Natural killer cell treated with Interleukin-12 subunit alpha and Interleukin-12 subunit beta and Interleukin-15 and Interleukin-18, amount 100 ng/mL, for 72 hours (primary cell): Measurements from ENCODE around the gene DPH1. TPM values are rescaled to one million over a fixed set of nuclear protein-coding genes. Genes with fewer than 3 reads are reported as not detected.

Experiments used
- ATAC-seq, 2 donors: fragments of 150-1000 bp; cut with Tn5 transposase in 1 of 2; sonication (Bioruptor Pico), chemical (Tn5 transposase) in 1 of 2; 2 replicates each; pipeline ENCODE4 v1.10.0; 2021
- DNase-seq: peaks from one replicate; pipeline ENCODE4 v3.0.0; 2022; ENCODE audit warnings: low spot score
- H3K27ac Mint-ChIP-seq, 2 donors: 1 replicate in 1 of 2; 2 replicates in 1 of 2; pipeline ENCODE4 v1.8.0; 2022; ENCODE audit warnings: mixed read lengths in 2 of 2, mild to moderate bottlenecking in 1 of 2, moderate library complexity in 1 of 2
- H3K27me3 Mint-ChIP-seq, 2 donors: 1 replicate in 1 of 2; 2 replicates in 1 of 2; pipeline ENCODE4 v1.8.0; 2022; ENCODE audit warnings: mixed read lengths in 2 of 2
- H3K36me3 Mint-ChIP-seq: one replicate; pipeline ENCODE4 v1.8.0; 2022; ENCODE audit warnings: mixed read lengths
- H3K4me1 Mint-ChIP-seq, 2 donors: 1 replicate in 1 of 2; 2 replicates in 1 of 2; pipeline ENCODE4 v1.8.0; 2022; ENCODE audit warnings: low read depth in 2 of 2, mixed read lengths in 2 of 2, mild to moderate bottlenecking in 1 of 2
- H3K4me3 Mint-ChIP-seq: one replicate; pipeline ENCODE4 v1.8.0; 2022; ENCODE audit warnings: mixed read lengths
- H3K9me3 Mint-ChIP-seq: 2 replicates; pipeline ENCODE4 v1.8.0; 2022; ENCODE audit warnings: mixed read lengths
- total RNA-seq, 2 donors: library from RNA; stranded (reverse); gene quantifications; one replicate each; pipeline ENCODE4 v1.2.3, GENCODE V29; 2022

Gene DPH1
- total RNA-seq, 2 donors from 2014 or later, result 32.5 to 34.7 TPM

DNA sequence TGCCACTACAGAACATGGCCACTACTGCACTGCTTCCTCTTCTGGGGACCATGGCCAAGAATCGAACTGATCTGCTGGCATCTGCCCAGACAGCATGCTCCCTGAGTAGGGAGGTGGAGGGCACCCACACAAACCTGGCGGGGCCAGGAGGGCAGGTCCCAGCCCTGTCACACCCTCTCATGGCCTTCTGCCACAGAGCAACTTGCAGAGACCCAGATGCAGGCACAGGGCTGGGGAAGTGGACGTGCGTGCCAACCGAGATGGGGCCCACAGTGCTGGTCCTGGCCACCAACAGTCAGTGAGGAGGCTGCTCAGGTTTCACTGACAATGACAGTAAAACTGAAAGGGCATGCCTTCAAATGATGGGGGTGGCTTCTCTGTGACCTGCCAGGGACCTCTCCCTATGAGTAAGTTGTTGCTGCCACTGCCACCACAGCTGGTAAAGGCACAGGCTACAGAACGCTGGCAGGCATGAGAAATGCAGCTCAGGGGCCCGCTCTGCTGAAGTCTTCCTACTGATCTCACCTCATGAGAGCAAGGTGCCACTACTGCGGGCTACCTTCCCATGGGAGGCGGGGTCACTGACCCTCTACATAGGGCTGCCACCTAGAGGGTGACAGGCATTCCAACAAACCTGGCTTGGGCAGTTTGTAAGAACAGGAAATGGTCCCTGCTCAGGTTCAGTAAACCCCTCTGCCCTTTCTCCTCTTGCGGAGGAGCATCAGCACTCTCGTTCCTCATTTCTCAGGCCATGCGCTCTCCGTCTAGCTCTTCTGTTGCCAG, 40.5 kb downstream of the DPH1 start:
- Mint-ChIP-seq H3K27ac (peak overlapping the region in 1 of 2 donors; percentile 88), H3K27me3 (no peaks in the 10 kb centered on the region), H3K4me3 (peak overlapping the region; percentile 83), H3K9me3 (no peaks in the 10 kb centered on the region), H3K4me1 (peaks cover 24 to 55% of the 10 kb centered on the region in 2 donors), H3K36me3 (peaks cover 6% of the 10 kb centered on the region)
- ATAC-seq, result peak; percentile 84 to 92
- no peak for DNase-seq

DNA sequence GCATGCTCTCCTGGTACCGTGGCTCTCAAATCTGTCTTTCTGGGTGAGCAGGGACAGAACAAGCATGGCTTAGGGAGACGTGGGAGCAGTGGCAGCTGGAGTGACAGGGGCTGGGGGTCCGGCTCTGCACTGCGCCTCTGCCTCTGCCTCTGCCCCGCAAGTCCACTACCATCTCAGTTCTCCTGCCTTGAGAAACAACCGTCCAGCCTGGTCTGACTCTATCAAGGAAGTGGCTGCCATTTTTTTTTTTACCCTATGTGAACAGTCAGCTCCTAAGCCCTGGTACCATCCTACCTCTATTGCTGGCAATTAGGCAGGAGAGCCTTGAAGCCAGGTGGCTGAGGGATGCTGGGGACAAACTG, 41.1 kb downstream of the DPH1 start:
- H3K4me1 Mint-ChIP-seq, result peaks cover 27 to 57% of the 10 kb centered on the region in 2 donors
- H3K27me3 Mint-ChIP-seq, result no peaks in the 10 kb centered on the region
- peak overlapping the region; percentile 83 for H3K4me3 Mint-ChIP-seq
- DNase-seq, result no peak
- H3K9me3 Mint-ChIP-seq, result no peaks in the 10 kb centered on the region
- peaks cover 6% of the 10 kb centered on the region for H3K36me3 Mint-ChIP-seq
- peak overlapping the region in 1 of 2 donors; percentile 88 for H3K27ac Mint-ChIP-seq
- no peak for ATAC-seq

DNA sequence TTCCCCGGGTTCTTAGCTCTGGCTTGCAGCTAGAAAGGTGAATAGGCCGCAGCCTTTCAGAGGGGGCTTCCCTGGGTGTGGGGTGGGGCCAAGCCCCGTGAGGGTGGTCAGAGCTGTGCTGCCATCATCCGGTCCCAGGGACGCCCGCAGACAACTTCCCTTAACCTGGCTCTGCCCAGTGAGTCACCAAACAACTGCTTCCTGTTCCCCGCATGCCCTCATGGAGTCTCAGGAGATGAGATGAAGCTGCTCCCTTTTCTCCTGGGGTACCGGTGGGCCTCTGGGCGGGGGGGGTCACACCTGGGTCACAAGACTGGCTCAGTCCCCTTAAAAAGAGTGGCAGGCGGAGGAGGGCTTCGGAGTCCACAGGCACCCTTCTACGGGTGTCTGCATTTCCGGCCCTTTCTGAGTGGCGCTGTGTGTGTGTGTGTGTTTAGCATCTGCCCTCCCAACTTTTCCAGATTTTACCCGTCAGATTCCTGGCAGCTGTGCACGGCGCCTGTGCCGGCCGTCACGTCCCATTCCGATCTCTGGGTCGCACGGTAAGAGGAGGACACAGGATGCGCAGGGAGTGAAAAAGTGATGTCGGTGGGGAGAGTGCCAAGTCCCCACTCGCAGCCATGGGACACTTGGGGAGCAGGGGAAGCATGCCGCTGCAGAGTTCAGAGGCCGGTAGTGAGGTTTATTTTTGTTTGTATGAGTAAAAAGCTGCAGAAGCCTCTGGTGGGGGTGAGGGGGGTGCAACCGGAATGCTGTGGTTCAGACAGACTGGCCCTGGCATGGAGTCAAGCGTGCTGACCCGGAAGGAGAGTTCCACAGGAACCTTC, 41.7 kb downstream of the DPH1 start:
- Mint-ChIP-seq H3K4me1 (peaks cover 29 to 62% of the 10 kb centered on the region in 2 donors), H3K36me3 (peaks cover 6% of the 10 kb centered on the region), H3K9me3 (no peaks in the 10 kb centered on the region), H3K4me3 (peak overlapping the region; percentile 83), H3K27me3 (no peaks in the 10 kb centered on the region), H3K27ac (peak overlapping the region in 1 of 2 donors; percentile 88)
- DNase-seq (no peak), ATAC-seq (no peak)

DNA sequence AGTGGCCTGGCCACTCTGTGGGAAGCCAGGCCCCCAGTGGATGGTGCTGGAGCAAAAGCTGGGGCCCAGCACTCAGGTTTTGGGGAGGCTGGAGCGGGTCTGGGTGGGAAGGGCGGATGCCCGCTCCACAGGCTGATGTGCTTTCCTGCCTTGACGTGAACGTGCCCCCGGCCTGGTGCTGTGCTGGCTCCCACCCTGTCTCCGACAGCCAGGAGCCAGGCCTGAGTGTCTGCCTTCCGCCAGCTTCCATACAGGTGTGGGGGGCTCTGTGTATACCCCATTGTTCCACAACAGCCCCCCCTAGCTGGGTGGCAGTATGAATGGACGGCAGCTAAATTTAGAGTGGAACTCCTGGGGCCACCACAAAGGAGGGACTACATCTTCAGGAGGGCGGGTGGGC, 45.0 kb downstream of the DPH1 start:
- Mint-ChIP-seq H3K9me3 (no peaks in the 10 kb centered on the region), H3K27ac (no peak overlapping the region), H3K4me3 (no peak overlapping the region), H3K4me1 (peaks cover 32 to 34% of the 10 kb centered on the region in 2 donors), H3K27me3 (no peaks in the 10 kb centered on the region), H3K36me3 (peaks cover 11% of the 10 kb centered on the region)
- DNase-seq (no peak), ATAC-seq (no peak)

DNA sequence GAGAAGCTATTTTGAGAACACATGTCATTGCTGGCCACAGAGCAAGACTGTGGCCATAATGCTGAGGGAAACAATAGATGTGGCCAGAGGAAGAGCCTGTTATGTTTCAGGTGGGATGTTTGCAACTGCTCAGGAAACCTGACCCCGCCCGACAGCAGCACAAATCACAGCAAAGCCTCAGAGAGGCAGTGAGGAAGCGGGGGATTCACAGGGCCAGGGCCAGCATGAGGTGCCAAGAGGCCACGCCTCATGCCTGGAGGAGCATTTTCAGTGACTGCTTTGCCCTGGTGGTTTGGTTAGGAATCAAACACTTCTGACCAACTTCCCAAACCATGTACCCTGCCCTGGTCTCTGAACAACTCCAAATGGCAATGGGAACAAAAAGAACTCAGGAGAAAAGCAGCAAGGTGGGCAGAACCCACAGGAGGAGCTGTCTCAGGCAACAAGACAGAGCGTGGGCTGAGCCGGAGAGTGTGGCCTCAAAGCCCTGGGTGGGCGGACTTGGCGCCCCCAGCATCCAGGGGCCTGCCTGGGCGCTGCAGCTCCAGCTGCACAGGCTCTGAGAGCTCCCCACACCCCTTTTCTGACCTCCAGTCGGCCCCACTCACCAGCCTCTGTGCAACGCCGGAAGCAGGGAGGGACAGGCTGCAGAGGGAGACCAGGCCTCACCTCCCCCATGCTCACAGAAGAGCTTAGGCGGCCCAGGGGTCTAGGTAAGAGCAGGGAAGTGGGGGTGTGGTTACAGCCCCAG, 45.6 kb downstream of the DPH1 start:
- H3K4me1 Mint-ChIP-seq, result peaks cover 29 to 30% of the 10 kb centered on the region in 2 donors
- H3K27me3 Mint-ChIP-seq, result no peaks in the 10 kb centered on the region
- DNase-seq (no peak), ATAC-seq (peak; percentile 26 to 70)
- H3K9me3 Mint-ChIP-seq, result no peaks in the 10 kb centered on the region
- H3K4me3 Mint-ChIP-seq, result no peak overlapping the region
- peaks cover 11% of the 10 kb centered on the region for H3K36me3 Mint-ChIP-seq
- peak overlapping the region in 1 of 2 donors; percentile 39 for H3K27ac Mint-ChIP-seq

DNA sequence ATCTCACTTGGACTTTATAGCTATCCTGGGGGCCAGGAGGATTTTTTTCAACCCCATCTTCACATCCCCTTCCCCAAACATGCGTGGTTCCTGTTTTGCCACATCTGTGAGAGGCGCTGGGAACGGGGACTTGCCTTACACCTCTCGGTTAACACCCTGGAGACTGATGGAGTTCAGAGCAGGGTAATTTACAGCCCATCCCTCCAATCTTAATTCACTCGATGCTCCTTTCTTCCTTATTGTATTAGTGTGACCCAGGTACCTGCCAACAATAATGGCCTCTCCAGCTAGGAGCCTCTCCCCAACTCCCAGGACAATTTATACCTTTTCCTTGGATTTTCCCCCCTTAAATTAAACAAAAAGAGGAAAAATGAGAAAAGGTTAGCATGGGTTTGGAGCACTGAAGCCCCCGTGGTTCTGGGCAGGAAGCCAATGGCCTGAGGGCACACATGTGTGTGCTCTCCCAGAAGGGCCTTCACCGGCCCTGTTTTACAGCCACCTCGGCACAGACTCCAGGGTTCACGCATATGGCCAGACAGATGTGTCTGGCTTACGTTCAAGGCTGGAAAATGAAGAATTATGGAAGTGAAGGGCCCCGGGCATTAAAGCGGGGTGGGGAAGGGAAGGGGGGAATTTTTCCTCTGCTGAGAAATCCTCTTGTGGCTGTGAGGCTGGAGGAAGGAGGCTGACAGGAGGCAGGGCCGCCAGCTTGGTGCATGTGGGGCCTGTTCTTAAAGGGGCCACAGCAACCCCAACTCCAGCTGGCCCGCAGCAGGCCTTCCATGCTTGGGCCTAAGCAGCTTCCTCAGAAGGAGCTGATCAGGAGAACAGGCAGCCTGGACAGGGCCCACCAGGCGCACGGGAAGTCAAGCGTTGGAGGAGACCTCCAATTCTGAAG, 46.4 kb downstream of the DPH1 start:
- DNase-seq, result no peak
- H3K4me1 Mint-ChIP-seq, result peaks cover 23 to 24% of the 10 kb centered on the region in 2 donors
- H3K4me3 Mint-ChIP-seq, result no peak overlapping the region
- no peaks in the 10 kb centered on the region for H3K27me3 Mint-ChIP-seq
- H3K27ac Mint-ChIP-seq, result peak overlapping the region in 1 of 2 donors; percentile 39
- peaks cover 11% of the 10 kb centered on the region for H3K36me3 Mint-ChIP-seq
- no peak for ATAC-seq
- H3K9me3 Mint-ChIP-seq, result no peaks in the 10 kb centered on the region

DNA sequence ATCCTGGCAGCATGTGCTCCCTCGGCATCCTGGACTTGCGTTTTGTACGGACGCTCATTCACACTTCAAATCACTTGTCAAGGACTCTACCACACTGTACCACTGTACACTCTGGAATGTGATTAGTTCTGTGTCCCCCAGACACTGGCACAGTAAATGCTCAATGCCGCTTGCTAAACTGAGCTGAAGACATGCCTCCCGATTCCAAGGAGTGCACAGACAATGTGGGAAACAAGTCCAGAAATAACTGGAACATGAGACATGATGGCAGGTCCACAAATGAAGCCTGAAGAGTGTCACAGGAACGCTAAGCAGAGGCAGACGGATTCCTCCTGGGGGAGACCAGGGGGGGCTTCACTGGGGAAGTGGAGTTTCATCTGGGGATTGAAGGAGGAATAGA, 47.1 kb downstream of the DPH1 start:
- peaks cover 23 to 30% of the 10 kb centered on the region in 2 donors for H3K4me1 Mint-ChIP-seq
- H3K27me3 Mint-ChIP-seq, result no peaks in the 10 kb centered on the region
- DNase-seq, result no peak
- peaks cover 10% of the 10 kb centered on the region for H3K36me3 Mint-ChIP-seq
- H3K27ac Mint-ChIP-seq, result no peak overlapping the region
- H3K9me3 Mint-ChIP-seq, result no peaks in the 10 kb centered on the region
- no peak for ATAC-seq
- H3K4me3 Mint-ChIP-seq, result no peak overlapping the region

DNA sequence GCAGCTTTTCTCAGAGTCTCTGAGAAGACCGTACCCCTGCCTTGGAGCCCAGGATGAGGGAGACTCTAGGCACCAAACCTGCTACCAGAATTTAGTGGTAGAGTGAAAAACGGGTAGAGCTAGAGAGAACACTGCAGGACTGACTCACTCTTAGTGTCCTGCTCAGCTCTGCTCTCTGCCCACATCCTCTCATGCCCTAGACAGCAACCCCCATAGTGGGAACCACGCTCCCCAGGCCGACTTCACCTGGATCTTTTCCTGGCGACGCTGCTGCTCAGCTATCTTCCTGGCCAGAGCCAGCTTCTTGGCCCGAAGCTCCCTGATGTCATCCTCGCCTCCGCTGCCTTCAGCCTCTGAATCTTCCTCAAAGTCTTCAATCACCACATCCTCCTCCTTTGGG, 51.6 kb downstream of the DPH1 start:
- ATAC-seq (peak; percentile 85 to 95), DNase-seq (no peak)
- no peaks in the 10 kb centered on the region for H3K9me3 Mint-ChIP-seq
- H3K4me3 Mint-ChIP-seq, result peak overlapping the region; percentile 71
- H3K36me3 Mint-ChIP-seq, result peaks cover 6% of the 10 kb centered on the region
- no peaks in the 10 kb centered on the region for H3K27me3 Mint-ChIP-seq
- H3K4me1 Mint-ChIP-seq, result peaks cover 46 to 51% of the 10 kb centered on the region in 2 donors
- peak overlapping the region; percentile 57 to 81 for H3K27ac Mint-ChIP-seq

DNA sequence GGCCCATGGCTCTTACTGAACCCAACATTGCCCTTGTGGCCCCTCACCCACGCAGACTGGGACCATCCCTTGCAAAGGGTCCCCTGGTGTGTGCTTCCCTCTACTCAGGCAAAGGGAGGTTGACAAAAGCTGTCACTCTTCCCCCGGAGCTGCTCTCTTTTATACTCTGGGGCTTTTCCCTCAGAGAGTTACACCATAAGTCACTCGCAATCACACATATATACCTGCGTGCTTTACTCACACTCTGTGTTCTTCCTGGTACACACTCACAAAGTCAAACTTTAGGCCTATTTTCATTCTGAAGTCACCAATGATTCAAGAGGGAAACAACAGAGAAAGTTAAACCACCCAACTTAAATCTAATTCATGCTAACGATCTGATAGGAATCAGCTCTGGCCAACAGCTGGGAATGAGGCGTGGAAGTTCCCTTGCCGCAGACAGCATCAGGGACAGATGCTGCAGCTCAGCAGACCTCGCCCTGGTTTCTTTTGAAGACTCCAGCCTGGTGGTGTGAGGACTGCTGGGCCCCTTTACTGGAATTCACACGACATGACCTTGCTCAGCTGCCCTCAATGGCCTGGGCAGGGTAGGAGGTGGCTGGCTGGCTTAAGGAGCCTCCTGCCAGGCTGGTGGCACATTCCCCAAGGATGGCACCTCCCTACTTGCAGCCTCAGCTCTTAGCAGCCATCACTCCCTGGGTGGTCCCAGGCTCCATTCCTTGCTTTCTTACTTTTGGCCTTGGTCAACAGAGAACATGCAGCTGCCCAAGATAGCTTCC, 52.2 kb downstream of the DPH1 start:
- peak overlapping the region; percentile 57 to 81 for H3K27ac Mint-ChIP-seq
- peaks cover 6% of the 10 kb centered on the region for H3K36me3 Mint-ChIP-seq
- DNase-seq, result no peak
- H3K27me3 Mint-ChIP-seq, result no peaks in the 10 kb centered on the region
- H3K9me3 Mint-ChIP-seq, result no peaks in the 10 kb centered on the region
- peak overlapping the region; percentile 71 for H3K4me3 Mint-ChIP-seq
- peak; percentile 34 for ATAC-seq
- H3K4me1 Mint-ChIP-seq, result peaks cover 52 to 54% of the 10 kb centered on the region in 2 donors

DNA sequence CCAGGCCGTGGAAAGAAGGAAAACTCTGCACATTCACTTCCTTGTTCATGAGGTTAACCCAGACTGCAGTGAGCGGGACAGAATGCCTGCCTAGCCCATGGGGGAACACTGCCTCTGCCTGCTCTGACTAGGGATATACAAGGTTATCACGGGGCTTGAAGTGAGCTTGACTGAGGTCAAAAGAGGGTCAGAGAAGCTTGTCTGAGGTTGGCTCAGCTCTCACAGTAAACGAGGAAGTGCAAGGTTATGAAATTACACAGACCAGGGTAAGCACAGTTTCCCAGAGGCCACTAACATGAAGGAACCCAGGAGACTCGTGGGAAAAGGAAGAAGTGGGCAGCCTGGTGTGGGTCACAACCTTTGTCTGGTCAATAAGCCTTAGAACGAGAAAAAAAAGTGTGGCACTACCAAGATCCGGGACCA, 53.7 kb downstream of the DPH1 start:
- H3K36me3 Mint-ChIP-seq, result no peaks in the 10 kb centered on the region
- DNase-seq, result no peak
- H3K27ac Mint-ChIP-seq, result peak overlapping the region; percentile 57 to 66
- peak overlapping the region; percentile 40 for H3K4me3 Mint-ChIP-seq
- no peaks in the 10 kb centered on the region for H3K27me3 Mint-ChIP-seq
- peak; percentile 34 to 48 for ATAC-seq
- peaks cover 59 to 66% of the 10 kb centered on the region in 2 donors for H3K4me1 Mint-ChIP-seq
- H3K9me3 Mint-ChIP-seq, result no peaks in the 10 kb centered on the region

DNA sequence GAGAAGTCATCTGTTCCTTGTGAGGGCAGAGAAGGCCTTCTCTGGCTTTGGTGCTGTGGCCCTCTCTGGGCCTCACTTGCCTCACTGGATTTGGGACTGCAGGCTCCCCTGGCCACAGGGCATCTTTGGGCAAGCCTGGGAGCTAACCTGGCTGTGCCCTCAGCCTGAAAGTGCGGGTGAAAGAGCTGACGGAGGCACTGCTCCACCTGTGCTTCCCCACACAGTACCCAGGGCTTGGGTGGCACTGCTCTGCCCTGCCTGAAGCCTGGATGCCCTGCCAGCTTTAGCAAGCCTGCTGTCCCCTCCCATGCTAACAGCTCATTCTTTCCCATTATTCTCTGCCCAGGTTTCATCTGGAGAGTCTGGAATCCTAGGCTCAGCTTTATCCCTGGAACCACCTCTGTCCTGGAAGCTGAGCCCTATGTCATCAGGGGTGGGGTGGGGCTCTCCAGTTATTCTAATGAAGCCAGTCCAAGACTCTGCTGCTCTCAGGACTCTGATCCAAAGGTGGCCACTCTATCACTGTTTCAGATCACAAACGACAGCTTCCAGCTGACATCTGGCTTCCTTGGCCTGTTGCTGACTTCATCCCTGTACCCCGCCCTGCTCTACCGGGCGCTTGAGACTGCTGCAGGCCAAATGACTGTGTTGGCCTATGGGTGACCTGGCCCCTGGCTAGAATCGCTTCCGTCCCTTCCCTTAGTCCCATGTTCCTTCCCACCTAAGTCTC, 54.2 kb downstream of the DPH1 start:
- no peaks in the 10 kb centered on the region for H3K36me3 Mint-ChIP-seq
- H3K4me1 Mint-ChIP-seq, result peaks cover 61 to 72% of the 10 kb centered on the region in 2 donors
- ATAC-seq (no peak), DNase-seq (no peak)
- no peaks in the 10 kb centered on the region for H3K27me3 Mint-ChIP-seq
- H3K9me3 Mint-ChIP-seq, result no peaks in the 10 kb centered on the region
- H3K4me3 Mint-ChIP-seq, result peak overlapping the region; percentile 40
- peak overlapping the region; percentile 57 to 66 for H3K27ac Mint-ChIP-seq
